Measurements from ENCODE around the gene HCN2. TPM values are rescaled to one million over a fixed set of nuclear protein-coding genes. Genes with fewer than 3 reads are reported as not detected.

The HCN2 gene
- total and polyA plus RNA-seq, 9 of the 15 experiments (the other 6 are each of a cell fraction or from before 2014, with no cell fraction given) = 0.29 to 4.2 (median 0.82) TPM; not detected in 2

DNA sequence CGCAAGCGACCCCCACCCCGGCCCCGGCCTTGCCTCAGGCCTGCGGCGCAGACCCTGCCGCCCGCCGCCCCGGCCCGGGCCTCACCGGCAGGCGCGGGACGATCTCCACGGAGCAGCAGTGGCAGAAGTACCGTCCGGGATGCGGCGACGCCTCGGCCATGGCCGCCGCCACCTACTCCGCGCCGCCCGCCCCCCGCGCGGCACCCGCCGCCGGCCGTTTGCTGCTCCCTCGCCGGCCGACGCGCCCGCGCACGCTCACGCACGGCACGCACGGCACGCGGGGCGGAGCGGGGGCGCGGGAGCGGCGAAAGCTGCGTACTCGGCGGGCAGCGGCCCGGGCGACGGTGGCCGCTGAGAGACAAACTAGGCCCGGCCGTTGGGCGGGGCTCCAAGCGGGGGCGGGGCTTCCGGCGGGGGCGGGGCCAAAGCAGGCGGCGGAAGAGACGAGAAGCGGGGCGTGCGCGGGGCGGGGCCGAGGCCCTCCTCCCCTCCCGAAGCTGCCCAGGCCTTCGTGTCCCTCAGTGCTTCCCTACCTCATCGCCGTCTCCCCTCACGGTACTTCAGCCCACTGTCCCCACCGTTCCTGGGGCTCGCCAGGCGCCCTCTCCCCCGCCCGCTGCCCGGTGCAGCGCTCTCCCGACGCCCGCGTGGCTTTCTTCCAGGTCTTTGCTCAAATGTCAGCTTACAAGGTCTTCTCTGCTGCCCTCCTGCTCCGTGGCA is 73.4 kb downstream of the HCN2 start, which contains the start of gene RNF126 (continued):
- TF ChIP-seq LEF1 (IDR thresholded peaks at IDR 0.05) = no peak
- TF ChIP-seq ZNF507 (tag; conservative IDR thresholded peaks at IDR 0.05) = no peak
- no peak for TF ChIP-seq ZNF707 (CRISPR knock-in tag; conservative IDR thresholded peaks at IDR 0.05)
- no peak for TF ChIP-seq RBM34 (IDR thresholded peaks at IDR 0.05; ENCODE audit: borderline replicate concordance, insufficient read depth, low read length)
- TF ChIP-seq PHF20 (IDR thresholded peaks at IDR 0.05; ENCODE audit: partially characterized antibody) = peak; percentile 60
- TF ChIP-seq DACH1 (IDR thresholded peaks at IDR 0.05; ENCODE audit: partially characterized antibody) = no peak
- TF ChIP-seq ZBED1 (IDR thresholded peaks at IDR 0.05) = no peak
- TF ChIP-seq, protein P1, sequence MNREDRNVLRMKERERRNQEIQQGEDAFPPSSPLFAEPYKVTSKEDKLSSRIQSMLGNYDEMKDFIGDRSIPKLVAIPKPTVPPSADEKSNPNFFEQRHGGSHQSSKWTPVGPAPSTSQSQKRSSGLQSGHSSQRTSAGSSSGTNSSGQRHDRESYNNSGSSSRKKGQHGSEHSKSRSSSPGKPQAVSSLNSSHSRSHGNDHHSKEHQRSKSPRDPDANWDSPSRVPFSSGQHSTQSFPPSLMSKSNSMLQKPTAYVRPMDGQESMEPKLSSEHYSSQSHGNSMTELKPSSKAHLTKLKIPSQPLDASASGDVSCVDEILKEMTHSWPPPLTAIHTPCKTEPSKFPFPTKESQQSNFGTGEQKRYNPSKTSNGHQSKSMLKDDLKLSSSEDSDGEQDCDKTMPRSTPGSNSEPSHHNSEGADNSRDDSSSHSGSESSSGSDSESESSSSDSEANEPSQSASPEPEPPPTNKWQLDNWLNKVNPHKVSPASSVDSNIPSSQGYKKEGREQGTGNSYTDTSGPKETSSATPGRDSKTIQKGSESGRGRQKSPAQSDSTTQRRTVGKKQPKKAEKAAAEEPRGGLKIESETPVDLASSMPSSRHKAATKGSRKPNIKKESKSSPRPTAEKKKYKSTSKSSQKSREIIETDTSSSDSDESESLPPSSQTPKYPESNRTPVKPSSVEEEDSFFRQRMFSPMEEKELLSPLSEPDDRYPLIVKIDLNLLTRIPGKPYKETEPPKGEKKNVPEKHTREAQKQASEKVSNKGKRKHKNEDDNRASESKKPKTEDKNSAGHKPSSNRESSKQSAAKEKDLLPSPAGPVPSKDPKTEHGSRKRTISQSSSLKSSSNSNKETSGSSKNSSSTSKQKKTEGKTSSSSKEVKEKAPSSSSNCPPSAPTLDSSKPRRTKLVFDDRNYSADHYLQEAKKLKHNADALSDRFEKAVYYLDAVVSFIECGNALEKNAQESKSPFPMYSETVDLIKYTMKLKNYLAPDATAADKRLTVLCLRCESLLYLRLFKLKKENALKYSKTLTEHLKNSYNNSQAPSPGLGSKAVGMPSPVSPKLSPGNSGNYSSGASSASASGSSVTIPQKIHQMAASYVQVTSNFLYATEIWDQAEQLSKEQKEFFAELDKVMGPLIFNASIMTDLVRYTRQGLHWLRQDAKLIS (CRISPR knock-in tag; IDR thresholded peaks at IDR 0.05) = no peak
- TF ChIP-seq MCM7 (IDR thresholded peaks at IDR 0.05) = no peak
- TF ChIP-seq PTTG1 (tag; IDR thresholded peaks at IDR 0.05; ENCODE audit: low read depth) = no peak
- no peak for TF ChIP-seq ZNF197 (CRISPR knock-in tag; IDR thresholded peaks at IDR 0.05; ENCODE audit: low read depth)
- TF ChIP-seq BCOR (IDR thresholded peaks at IDR 0.05) = no peak
- TF ChIP-seq NR2C2 (CRISPR knock-in tag; IDR thresholded peaks at IDR 0.05) = no peak
- peak; percentile 45; the same call in 1 of the 2 replicates for TF ChIP-seq NR2C2 (tag; IDR thresholded peaks at IDR 0.05)
- TF ChIP-seq OTX1 (CRISPR knock-in tag; IDR thresholded peaks at IDR 0.05) = no peak
